Fibroblast of lung (primary cell): ENCODE results near the gene APBA1.

Experiments
- EZH2 ChIP-seq: IDR thresholded peaks from 2 replicates; pipeline ENCODE4 v1.5.1; 2012; ENCODE audit warnings: low read length, control low read depth, mild to moderate bottlenecking; ENCODE audit errors: missing control alignments
- TF ChIP-seq, protein P1 (sequence below), 2 donors: IDR thresholded peaks in 1 of 2; conservative IDR thresholded peaks in 1 of 2; 1 replicate in 1 of 2; 2 replicates in 1 of 2; pipeline ENCODE4 v1.5.1; 2011 to 2012; ENCODE audit warnings: low read length in 2 of 2, control low read depth in 1 of 2, inconsistent platforms in 1 of 2, low read depth in 1 of 2, mild to moderate bottlenecking in 1 of 2

DNA sequence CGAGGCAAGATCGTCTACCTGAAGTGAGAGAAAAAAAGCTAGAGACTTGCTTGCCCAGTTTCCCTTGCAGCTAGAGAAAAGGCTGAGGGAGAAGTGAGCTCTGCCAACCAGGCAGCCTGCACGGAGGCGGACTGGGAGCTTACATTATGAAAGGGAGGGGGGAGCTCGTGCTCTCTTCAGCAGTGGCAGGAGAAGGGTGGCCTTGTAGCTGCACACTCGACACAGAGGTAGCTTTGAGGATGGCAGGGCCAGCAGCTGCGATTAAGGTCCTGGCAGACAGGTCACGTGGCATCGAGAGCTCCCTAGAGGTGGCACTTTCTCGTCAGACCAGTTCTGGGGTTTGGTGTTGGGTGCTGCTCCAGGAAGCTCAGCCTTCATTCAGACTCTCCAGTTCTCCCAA is 26.7 kb downstream of the APBA1 start:
- TF ChIP-seq, protein P1, sequence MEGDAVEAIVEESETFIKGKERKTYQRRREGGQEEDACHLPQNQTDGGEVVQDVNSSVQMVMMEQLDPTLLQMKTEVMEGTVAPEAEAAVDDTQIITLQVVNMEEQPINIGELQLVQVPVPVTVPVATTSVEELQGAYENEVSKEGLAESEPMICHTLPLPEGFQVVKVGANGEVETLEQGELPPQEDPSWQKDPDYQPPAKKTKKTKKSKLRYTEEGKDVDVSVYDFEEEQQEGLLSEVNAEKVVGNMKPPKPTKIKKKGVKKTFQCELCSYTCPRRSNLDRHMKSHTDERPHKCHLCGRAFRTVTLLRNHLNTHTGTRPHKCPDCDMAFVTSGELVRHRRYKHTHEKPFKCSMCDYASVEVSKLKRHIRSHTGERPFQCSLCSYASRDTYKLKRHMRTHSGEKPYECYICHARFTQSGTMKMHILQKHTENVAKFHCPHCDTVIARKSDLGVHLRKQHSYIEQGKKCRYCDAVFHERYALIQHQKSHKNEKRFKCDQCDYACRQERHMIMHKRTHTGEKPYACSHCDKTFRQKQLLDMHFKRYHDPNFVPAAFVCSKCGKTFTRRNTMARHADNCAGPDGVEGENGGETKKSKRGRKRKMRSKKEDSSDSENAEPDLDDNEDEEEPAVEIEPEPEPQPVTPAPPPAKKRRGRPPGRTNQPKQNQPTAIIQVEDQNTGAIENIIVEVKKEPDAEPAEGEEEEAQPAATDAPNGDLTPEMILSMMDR (conservative IDR thresholded peaks at IDR 0.05 in 1 of 2, IDR thresholded peaks at IDR 0.05 in 1 of 2; ENCODE audit: low read depth in 1 of 2, low read length in 2 of 2), result no peak
- TF ChIP-seq EZH2, result no peak
